Stomach (tissue), 9 donors: Measurements from ENCODE around the gene MTX1. TPM values are rescaled to one million over a fixed set of nuclear protein-coding genes. Genes with fewer than 3 reads are reported as not detected.
A peak's percentile ranks its signal among the peaks of the same experiment; 100 is the strongest.

ENCODE experiments used
- DNase-seq, 2 donors: peaks; one replicate each; pipeline versions ENCODE4 v3.0.0 to v3.0.0-alpha.2; 2013 to 2019
- H3K27ac ChIP-seq, 5 donors: fragments of 200-600 bp in 4 of 5; sonication (generic) in 4 of 5; one replicate each; pipeline ENCODE4 v1.5.1; 2013 to 2019; ENCODE audit warnings: mild to moderate bottlenecking in 1 of 5, moderate library complexity in 1 of 5
- H3K27me3 ChIP-seq, 3 donors: fragments of 200-600 bp; sonication (generic); one replicate each; pipeline ENCODE4 v1.5.1; 2017 to 2019; ENCODE audit warnings: mixed run types in 1 of 3
- H3K36me3 ChIP-seq, 4 donors: fragments of 200-600 bp; sonication (generic); 1 replicate in 3 of 4; 2 replicates in 1 of 4; pipeline ENCODE4 v1.5.1; 2016 to 2019
- H3K4me1 ChIP-seq, 4 donors: fragments of 200-600 bp; sonication (generic); one replicate each; pipeline ENCODE4 v1.5.1; 2016 to 2019
- H3K4me3 ChIP-seq, 4 donors: fragments of 200-600 bp; sonication (generic) in 3 of 4; one replicate each; pipeline ENCODE4 v1.5.1; 2016 to 2019; ENCODE audit warnings: mild to moderate bottlenecking in 1 of 4
- H3K9me3 ChIP-seq, 4 donors: fragments of 200-600 bp; sonication (generic); one replicate each; pipeline ENCODE4 v1.5.1; 2016 to 2019
- EP300 ChIP-seq: sonication (generic); formaldehyde crosslinking; IDR thresholded peaks from one replicate; pipeline ENCODE4 v1.6.1; 2017; ENCODE audit warnings: antibody characterized with exemption
- POLR2A ChIP-seq, 4 donors: fragments of 450-650 bp; IDR thresholded peaks; one replicate each; pipeline ENCODE4 v1.6.1; 2016; ENCODE audit warnings: antibody characterized with exemption in 4 of 4, control low read depth in 2 of 4, mild to moderate bottlenecking in 1 of 4, moderate library complexity in 1 of 4
- POLR2AphosphoS5 ChIP-seq, 3 donors: sonication (generic); formaldehyde crosslinking; IDR thresholded peaks; one replicate each; pipeline ENCODE4 v1.6.1; 2016; ENCODE audit warnings: antibody characterized with exemption in 3 of 3
- whole genome bisulfite sequencing, 5 donors: extraction: QIAGEN DNeasy Blood & Tissue Kit in 3 of 5; methylation state at CpG; one replicate each; pipeline versions ENCODE4 v1.1.5 to v1.1.7; 2013 to 2018; 5-methylcytosine and 5-hydroxymethylcytosine counted together
- intact Hi-C: fragments of 100-400 bp; cut with DNase I; formaldehyde crosslinking; loops from one replicate; pipeline ENCODE4 v1.15.1; 2023; ENCODE audit warnings: low total_unique reads
- polyA plus RNA-seq, 3 donors: library from polyadenylated mRNA; stranded (reverse); fragments of 200-250 nt; gene quantifications; one replicate each; pipeline ENCODE4 v1.2.3, GENCODE V29; 2013
- total RNA-seq, 5 donors: library from RNA; depleted of rRNA; stranded (reverse); fragments of >200 nt; gene quantifications; one replicate each; pipeline versions ENCODE4 v1.1.0 to v1.2.3, GENCODE V29; 2014 to 2016
- TF ChIP-seq, protein P1 (sequence below), 7 experiments: fragments of 450-650 bp in 4 of 7; fragments of 200-600 bp in 3 of 7; sonication (generic) in 3 of 7; IDR thresholded peaks; one replicate each; pipeline ENCODE4 v1.5.1; 2016 to 2019; ENCODE audit warnings: antibody characterized with exemption in 7 of 7, control low read depth in 2 of 7, mild to moderate bottlenecking in 1 of 7
- donor health status: healthy with polysubstance abuse.
- donor health status: Bipolar disorder and iron deficiency.
- donor health status: healthy.

Gene MTX1
- total and polyA plus RNA-seq, 8 donors, result 1.2 to 71.1 (median 36.9) TPM

DNA sequence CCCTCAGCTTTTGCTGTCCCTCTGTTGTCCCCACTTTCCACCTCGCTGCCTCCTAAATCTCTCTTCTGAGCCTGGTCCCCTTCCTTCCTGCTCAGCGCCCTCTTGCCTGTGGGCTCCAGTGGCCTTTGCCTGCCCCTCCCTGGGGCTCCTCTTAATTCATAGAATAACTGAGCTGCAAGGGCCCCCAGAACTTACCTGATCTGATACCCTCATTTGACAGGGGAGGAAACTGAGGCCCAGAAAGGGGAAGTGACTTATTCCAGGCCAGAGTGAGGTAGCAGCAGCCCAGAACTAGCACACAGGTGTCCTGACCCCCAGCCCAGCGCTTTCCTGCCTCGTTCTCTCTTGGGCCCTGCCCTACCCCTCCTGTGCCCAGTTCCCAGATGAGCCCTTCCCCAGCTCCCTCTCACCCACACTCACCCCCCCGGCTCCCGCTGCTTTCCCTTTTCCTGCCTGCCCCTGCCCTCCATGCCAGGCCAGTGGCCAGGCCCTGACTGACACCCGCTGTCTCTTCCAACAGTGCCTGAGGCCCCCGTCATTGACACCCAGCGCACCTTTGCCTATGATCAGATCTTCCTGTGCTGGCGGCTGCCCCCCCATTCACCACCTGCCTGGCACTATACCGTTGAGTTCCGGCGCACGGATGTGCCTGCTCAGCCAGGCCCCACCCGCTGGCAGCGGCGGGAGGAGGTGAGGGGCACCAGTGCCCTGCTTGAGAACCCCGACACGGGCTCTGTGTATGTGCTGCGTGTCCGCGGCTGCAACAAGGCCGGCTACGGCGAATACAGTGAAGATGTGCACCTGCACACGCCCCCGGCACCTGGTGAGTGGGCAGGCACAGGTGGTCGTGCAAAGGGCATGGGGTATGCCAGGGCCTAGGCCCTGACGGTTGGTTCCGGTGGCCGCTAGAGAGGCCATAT lies 29.1 kb upstream of the MTX1 start:
- Histone ChIP-seq H3K9me3 (no peaks in the 10 kb centered on the region), H3K4me3 (no peak overlapping the region), H3K36me3 (peaks cover 0 to 16% (median 0%) of the 10 kb centered on the region in 4 donors), H3K27ac (peak overlapping the region; percentile 46 to 96 (median 81)), H3K27me3 (peaks cover 0 to 11% (median 2%) of the 10 kb centered on the region in 3 donors), H3K4me1 (peaks cover 29 to 81% (median 73%) of the 10 kb centered on the region in 4 donors)
- TF ChIP-seq, protein P1, sequence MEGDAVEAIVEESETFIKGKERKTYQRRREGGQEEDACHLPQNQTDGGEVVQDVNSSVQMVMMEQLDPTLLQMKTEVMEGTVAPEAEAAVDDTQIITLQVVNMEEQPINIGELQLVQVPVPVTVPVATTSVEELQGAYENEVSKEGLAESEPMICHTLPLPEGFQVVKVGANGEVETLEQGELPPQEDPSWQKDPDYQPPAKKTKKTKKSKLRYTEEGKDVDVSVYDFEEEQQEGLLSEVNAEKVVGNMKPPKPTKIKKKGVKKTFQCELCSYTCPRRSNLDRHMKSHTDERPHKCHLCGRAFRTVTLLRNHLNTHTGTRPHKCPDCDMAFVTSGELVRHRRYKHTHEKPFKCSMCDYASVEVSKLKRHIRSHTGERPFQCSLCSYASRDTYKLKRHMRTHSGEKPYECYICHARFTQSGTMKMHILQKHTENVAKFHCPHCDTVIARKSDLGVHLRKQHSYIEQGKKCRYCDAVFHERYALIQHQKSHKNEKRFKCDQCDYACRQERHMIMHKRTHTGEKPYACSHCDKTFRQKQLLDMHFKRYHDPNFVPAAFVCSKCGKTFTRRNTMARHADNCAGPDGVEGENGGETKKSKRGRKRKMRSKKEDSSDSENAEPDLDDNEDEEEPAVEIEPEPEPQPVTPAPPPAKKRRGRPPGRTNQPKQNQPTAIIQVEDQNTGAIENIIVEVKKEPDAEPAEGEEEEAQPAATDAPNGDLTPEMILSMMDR (IDR thresholded peaks at IDR 0.05), result no peak
- no peak for TF ChIP-seq EP300
- no peak for TF ChIP-seq POLR2A (IDR thresholded peaks at IDR 0.05)
- TF ChIP-seq POLR2AphosphoS5 (IDR thresholded peaks at IDR 0.05), result peak in 1 of 3 donors; percentile 12
- intact Hi-C loops, result loop anchor here (10.0 kb wide), 1 partner anchor 45 kb away; no protein-coding TSS in a partner anchor
- peak; percentile 46 to 49 for DNase-seq
- WGBS, 5 donors, result 41 to 74% (median 57%) methylated on average over 29 to 31 of the region's 31 CpGs

DNA sequence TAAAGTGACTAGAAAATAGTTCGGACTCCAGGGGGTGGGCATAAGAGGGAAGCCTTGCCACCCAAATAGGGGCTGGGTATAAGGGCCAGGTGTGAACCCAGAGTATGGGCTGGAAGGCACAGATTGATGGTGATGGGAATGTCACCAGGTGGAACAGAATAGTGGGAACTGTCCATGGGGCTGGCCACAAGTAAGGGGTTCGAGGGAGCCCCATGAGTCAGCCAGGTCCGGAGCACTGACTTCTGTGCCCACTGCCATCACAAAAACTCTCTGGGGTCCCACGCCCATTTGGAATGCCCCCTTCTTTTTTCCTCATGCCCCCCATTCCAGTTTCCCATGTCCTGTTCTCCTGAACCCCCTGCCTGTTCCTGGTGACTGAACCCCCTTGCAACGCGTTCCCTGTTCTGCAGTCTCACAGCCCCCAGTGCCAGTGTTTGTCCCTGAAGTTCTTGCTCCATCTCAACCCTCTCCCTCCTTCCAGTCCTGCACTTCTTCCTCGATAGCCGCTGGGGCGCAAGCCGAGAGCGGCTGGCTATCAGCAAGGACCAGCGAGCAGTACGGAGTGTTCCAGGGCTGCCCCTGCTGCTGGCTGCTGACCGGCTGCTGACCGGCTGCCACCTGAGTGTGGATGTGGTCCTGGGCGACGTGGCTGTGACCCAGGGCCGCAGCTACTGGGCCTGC lies 27.0 kb upstream of the MTX1 start:
- Histone ChIP-seq H3K4me1 (peaks cover 34 to 81% (median 71%) of the 10 kb centered on the region in 4 donors), H3K9me3 (no peaks in the 10 kb centered on the region), H3K27ac (peak overlapping the region; percentile 47 to 96 (median 70)), H3K36me3 (peaks cover 0 to 16% (median 0%) of the 10 kb centered on the region in 4 donors), H3K27me3 (no peaks in the 10 kb centered on the region), H3K4me3 (no peak overlapping the region)
- TF ChIP-seq POLR2AphosphoS5 (IDR thresholded peaks at IDR 0.05) (peak in 2 of 3 donors; percentile 45 to 72), EP300 (no peak), POLR2A (IDR thresholded peaks at IDR 0.05) (no peak)
- TF ChIP-seq, protein P1 (IDR thresholded peaks at IDR 0.05), result no peak
- 51 to 86% (median 62%) methylated on average over 14 to 18 of the region's 18 CpGs for WGBS, 5 donors
- peak in 1 of 2 donors; percentile 79 for DNase-seq
- intact Hi-C loops, result no loop called here

DNA sequence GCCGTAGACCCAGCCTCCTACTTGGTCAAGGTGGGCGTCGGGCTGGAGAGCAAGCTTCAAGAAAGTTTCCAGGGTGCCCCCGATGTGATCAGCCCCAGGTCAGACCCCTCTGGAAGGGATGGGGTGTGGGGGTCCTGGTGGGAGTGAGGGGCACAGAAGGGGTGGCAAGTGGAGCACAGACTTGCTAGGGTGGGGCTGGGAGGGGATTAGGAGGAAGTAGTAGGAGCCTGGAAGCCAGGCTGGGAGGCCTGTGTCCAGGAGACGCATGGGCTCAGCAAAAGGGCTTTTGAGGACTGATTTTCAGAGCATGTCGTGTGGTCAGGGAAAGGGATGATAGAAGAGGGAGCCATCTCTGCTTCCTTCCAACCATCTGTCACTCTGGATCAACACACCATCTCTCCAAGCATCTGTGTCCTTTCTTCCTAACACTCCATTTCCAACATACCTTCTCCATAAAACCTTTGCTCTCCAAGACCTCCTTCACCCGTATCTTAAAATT lies 26.4 kb upstream of the MTX1 start:
- Histone ChIP-seq H3K4me1 (peaks cover 35 to 81% (median 68%) of the 10 kb centered on the region in 4 donors), H3K27me3 (no peaks in the 10 kb centered on the region), H3K36me3 (peaks cover 0 to 16% (median 0%) of the 10 kb centered on the region in 4 donors), H3K27ac (peak overlapping the region; percentile 47 to 96 (median 70)), H3K9me3 (no peaks in the 10 kb centered on the region), H3K4me3 (no peak overlapping the region)
- no peak for TF ChIP-seq POLR2AphosphoS5 (IDR thresholded peaks at IDR 0.05)
- TF ChIP-seq POLR2A (IDR thresholded peaks at IDR 0.05), result no peak
- TF ChIP-seq, protein P1 (IDR thresholded peaks at IDR 0.05), result no peak
- no peak for TF ChIP-seq EP300
- intact Hi-C loops, result no loop called here
- WGBS, 5 donors, result 61 to 79% (median 63%) methylated on average over 5 to 7 of the region's 7 CpGs
- no peak for DNase-seq

DNA sequence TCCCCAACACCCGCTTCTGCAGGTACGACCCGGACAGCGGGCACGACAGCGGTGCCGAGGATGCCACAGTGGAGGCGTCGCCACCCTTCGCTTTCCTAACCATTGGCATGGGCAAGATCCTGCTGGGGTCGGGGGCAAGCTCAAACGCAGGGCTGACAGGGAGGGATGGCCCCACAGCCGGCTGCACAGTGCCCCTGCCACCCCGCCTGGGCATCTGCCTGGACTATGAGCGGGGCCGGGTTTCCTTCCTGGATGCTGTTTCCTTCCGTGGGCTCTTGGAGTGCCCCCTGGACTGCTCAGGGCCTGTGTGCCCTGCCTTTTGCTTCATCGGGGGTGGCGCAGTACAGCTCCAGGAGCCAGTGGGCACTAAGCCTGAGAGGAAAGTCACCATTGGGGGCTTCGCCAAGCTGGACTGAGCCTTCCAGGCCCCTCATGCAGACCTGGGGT lies 24.7 kb upstream of the MTX1 start:
- peak in 2 of 3 donors; percentile 10 to 74 for TF ChIP-seq POLR2AphosphoS5 (IDR thresholded peaks at IDR 0.05)
- TF ChIP-seq, protein P1 (IDR thresholded peaks at IDR 0.05), result no peak
- no peak for TF ChIP-seq POLR2A (IDR thresholded peaks at IDR 0.05)
- no peak for TF ChIP-seq EP300
- H3K27me3 ChIP-seq, result no peaks in the 10 kb centered on the region
- H3K4me3 ChIP-seq, result no peak overlapping the region
- intact Hi-C loops, result no loop called here
- no peaks in the 10 kb centered on the region for H3K9me3 ChIP-seq
- H3K27ac ChIP-seq, result peak overlapping the region; percentile 72 to 90 (median 79)
- WGBS, 5 donors, result 85 to 90% (median 87%) methylated on average over 18 to 20 of the region's 20 CpGs
- peaks cover 30 to 75% (median 57%) of the 10 kb centered on the region in 4 donors for H3K4me1 ChIP-seq
- peaks cover 0 to 16% (median 0%) of the 10 kb centered on the region in 4 donors for H3K36me3 ChIP-seq
- DNase-seq, result no peak
